GM12878 (cell line): Measurements from ENCODE around the gene SASH1. TPM values are rescaled to one million over a fixed set of nuclear protein-coding genes. Genes with fewer than 3 reads are reported as not detected.

Experiments
- ATAC-seq: fragments of 200-7000 bp; cut with Tn5 transposase; 3 replicates; pipeline ENCODE4 v1.9.1; 2020; ENCODE audit warnings: mild to moderate bottlenecking, moderate library complexity
- BruUV-seq: library from RNA; stranded (reverse); fragments of 400-500 nt; replicated peaks from 2 replicates; lab custom pipeline; 2021; lab: Mats Ljungman, UMichigan
- CTCF ChIA-PET: fragments of 300-600 bp; sonication (Branson Sonifier 250); formaldehyde crosslinking; extraction: SDS; loops from one replicate; lab custom pipeline; 2021; ENCODE audit warnings: inconsistent platforms; lab: Yijun Ruan, JAX
- POLR2A ChIA-PET: fragments of 350-600 bp; formaldehyde crosslinking; extraction: SDS; loops from one replicate; lab custom pipeline; 2021; ENCODE audit warnings: inconsistent platforms; lab: Charles Lee
- RAD21 ChIA-PET: fragments of 300-600 bp; sonication (Branson Sonifier 250); formaldehyde crosslinking; loops from one replicate; lab custom pipeline; 2023; ENCODE audit warnings: antibody characterized with exemption; ENCODE audit not compliant: unreplicated experiment; lab: Charles Lee
- SMC1A ChIA-PET: fragments of 300-600 bp; sonication (Branson Sonifier 250); formaldehyde crosslinking; loops from one replicate; lab custom pipeline; 2023; ENCODE audit not compliant: unreplicated experiment, uncharacterized antibody; lab: Charles Lee
- DNase-seq: peaks from one replicate; pipeline ENCODE4 v3.0.0-alpha.2; 2011; ENCODE audit warnings: low read depth, low spot score
- FAIRE-seq: peaks from 3 replicates; lab custom pipeline; 2011; peaks lifted over from hg19 to GRCh38; lab: Jason Lieb, UNC
- H2AFZ ChIP-seq: 2 replicates; pipeline ENCODE4 v1.6.0; 2011; ENCODE audit warnings: low read depth, low read length, control low read depth; ENCODE audit not compliant: control insufficient read depth
- H3K27ac ChIP-seq: 2 replicates; pipeline ENCODE4 v1.5.1; 2011; ENCODE audit warnings: control low read depth; ENCODE audit not compliant: control insufficient read depth, insufficient read depth
- H3K27me3 ChIP-seq, 2 experiments: replicated peaks in 1 of 2; 2 replicates each; pipeline versions ENCODE4 v1.6.0 to v1.6.1; 2011; ENCODE audit warnings: low read length in 1 of 2; ENCODE audit not compliant: control insufficient read depth in 2 of 2, insufficient read depth in 2 of 2
- H3K36me3 ChIP-seq, 2 experiments: 2 replicates each; pipeline ENCODE4 v1.5.1; 2011; ENCODE audit warnings: low read length in 1 of 2; ENCODE audit not compliant: control insufficient read depth in 2 of 2, insufficient read depth in 2 of 2
- H3K4me1 ChIP-seq: 2 replicates; pipeline ENCODE4 v1.6.1; 2011; ENCODE audit warnings: mild to moderate bottlenecking, low read length, moderate library complexity, mixed read lengths; ENCODE audit not compliant: control insufficient read depth, insufficient read depth
- H3K4me2 ChIP-seq: 2 replicates; pipeline ENCODE4 v1.6.0; 2011; ENCODE audit warnings: control low read depth; ENCODE audit not compliant: control insufficient read depth, insufficient read depth
- H3K4me3 ChIP-seq: fragments of 200-600 bp; sonication (generic); 2 replicates; pipeline ENCODE4 v1.5.1; 2016
- H3K79me2 ChIP-seq: 2 replicates; pipeline ENCODE4 v1.6.0; 2011; ENCODE audit warnings: low read length; ENCODE audit not compliant: control insufficient read depth, insufficient read depth
- H3K9ac ChIP-seq: 2 replicates; pipeline ENCODE4 v1.8.0; 2011; ENCODE audit warnings: low read length, control low read depth, mixed read lengths; ENCODE audit not compliant: control insufficient read depth, insufficient read depth
- H3K9me3 ChIP-seq: replicated peaks from 3 replicates; pipeline ENCODE4 v1.5.1; 2011; ENCODE audit warnings: mild to moderate bottlenecking, low read length; ENCODE audit not compliant: control insufficient read depth, insufficient read depth
- H4K20me1 ChIP-seq: 2 replicates; pipeline ENCODE4 v1.6.0; 2011; ENCODE audit not compliant: control insufficient read depth, insufficient read depth
- E2F4 ChIP-seq: IDR thresholded peaks from 2 replicates; pipeline ENCODE4 v1.6.1; 2012; ENCODE audit warnings: low read depth, low read length, improper control_type of control experiment
- FOS ChIP-seq: IDR thresholded peaks from 3 replicates; pipeline ENCODE4 v1.6.1; 2011; ENCODE audit warnings: borderline replicate concordance; ENCODE audit not compliant: insufficient read length; ENCODE audit errors: extremely low read depth
- NR2F1 ChIP-seq: fragments of 450-650 bp; conservative IDR thresholded peaks from 2 replicates; pipeline ENCODE4 v1.6.1; 2017; ENCODE audit warnings: mild to moderate bottlenecking
- TBL1XR1 ChIP-seq: IDR thresholded peaks from 2 replicates; pipeline ENCODE4 v1.6.1; 2012; ENCODE audit warnings: low read depth, low read length, improper control_type of control experiment
- WGBS: methylation state at CpG from one replicate; pipeline ENCODE4 v1.1.6; 2016; ENCODE audit warnings: low lambda C conversion rate; ENCODE audit not compliant: insufficient replicate concordance, insufficient coverage; ENCODE audit errors: missing lambda C conversion rate; 5-methylcytosine and 5-hydroxymethylcytosine counted together
- in situ Hi-C: fragments of 300-500 bp; cut with MboI; formaldehyde crosslinking; loops from 9 replicates; pipeline ENCODE4 v1.14.3; 2018; ENCODE audit warnings: mixed read lengths
- intact Hi-C: fragments of 100-400 bp; cut with micrococcal nuclease; formaldehyde crosslinking; loops from one replicate; pipeline ENCODE4 v1.14.2; 2022; ENCODE audit not compliant: unreplicated experiment
- polyA plus RNA-seq, 11 experiments: library from polyadenylated mRNA; depleted of rRNA in 4 of 11; unstranded in 6 of 11; stranded (reverse) in 5 of 11; fragments of >200 nt; fragmentation: Nextera tagmentation in 4 of 11; fragmentation: Illumina TruSeq in 1 of 11; extraction: Ambion mirVana in 4 of 11; extraction: Trizol in 1 of 11; gene quantifications; 1 replicate in 1 of 11; 2 replicates in 10 of 11; pipeline versions ENCODE4 v1.2.1 to v1.2.3, GENCODE V29; 2011 to 2016; ENCODE audit warnings: inconsistent platforms in 2 of 11, missing spikeins in 2 of 11, low read depth in 1 of 11
- total RNA-seq, 4 experiments: library from RNA; depleted of rRNA in 3 of 4; stranded (reverse); fragments of >200 nt in 3 of 4; fragmentation: Illumina TruSeq in 1 of 4; extraction: Trizol in 1 of 4; gene quantifications; 2 replicates each; pipeline versions ENCODE4 v1.2.1 to v1.2.3, GENCODE V29; 2013 to 2021
- TF ChIP-seq, protein P1 (sequence below): fragments of 450-650 bp; formaldehyde crosslinking; IDR thresholded peaks from 2 replicates; pipeline ENCODE4 v1.4.0; 2020; ENCODE audit warnings: mild to moderate bottlenecking, moderate library complexity
- TF ChIP-seq, protein P2 (sequence below): fragments of 450-650 bp; formaldehyde crosslinking; IDR thresholded peaks from 2 replicates; pipeline ENCODE4 v1.4.0; 2022; ENCODE audit warnings: mild to moderate bottlenecking, moderate library complexity

Gene SASH1
- total and polyA plus RNA-seq, 10 of the 15 experiments (the other 5 are each of a cell fraction or from before 2014, with no cell fraction given): 0.01 to 0.73 (median 0.14) TPM; not detected in 4

GRCh38 chr6:148395583-148396101, 53.0 kb downstream of the SASH1 start:
- Histone ChIP-seq H3K4me3 (no peak overlapping the region), H3K36me3 (no peaks in the 10 kb centered on the region), H2AFZ (no peak overlapping the region), H3K9ac (no peak overlapping the region), H3K4me1 (no peaks in the 10 kb centered on the region), H3K4me2 (no peak overlapping the region), H3K27me3 (no peaks in the 10 kb centered on the region), H3K27ac (no peak overlapping the region), H4K20me1 (no peaks in the 10 kb centered on the region), H3K79me2 (no peaks in the 10 kb centered on the region), H3K9me3 (no peaks in the 10 kb centered on the region)
- DNase-seq (no peak), FAIRE-seq (no peak), ATAC-seq (no peak)
- in situ Hi-C loops (no loop called here), intact Hi-C loops (no loop called here)
- no peak for TF ChIP-seq NR2F1
- 71% methylated on average over 1 of the region's 1 CpG for WGBS
- POLR2A ChIA-PET: no interaction called here
- SMC1A ChIA-PET: no interaction called here
- CTCF ChIA-PET: no interaction called here
- no TSS peak for BruUV-seq
- RAD21 ChIA-PET: no interaction called here

DNA sequence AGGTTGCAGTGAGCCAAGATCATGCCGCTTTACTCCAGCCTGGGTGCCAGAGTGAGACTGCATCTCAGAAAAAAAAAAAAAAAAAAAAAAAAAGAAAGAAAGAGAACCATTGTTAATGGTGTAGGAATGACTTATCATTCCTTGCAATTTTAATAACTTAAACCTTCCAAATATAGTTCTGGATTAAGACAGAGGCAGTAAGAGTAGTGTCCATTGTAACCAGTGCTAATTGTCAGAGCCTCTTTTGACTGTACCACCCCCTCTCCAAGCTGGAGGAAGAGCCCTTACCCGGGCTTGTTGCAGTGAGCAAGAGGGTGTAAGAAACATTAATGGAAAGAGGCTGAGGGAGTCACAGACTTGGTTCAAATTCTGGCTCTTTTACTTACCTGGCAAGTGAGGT, 53.8 kb downstream of the SASH1 start:
- no peaks in the 10 kb centered on the region for H3K9me3 ChIP-seq
- no peaks in the 10 kb centered on the region for H3K27me3 ChIP-seq
- 31% methylated on average over 1 of the region's 2 CpGs for WGBS
- H3K27ac ChIP-seq: no peak overlapping the region
- no peaks in the 10 kb centered on the region for H3K36me3 ChIP-seq
- no TSS peak for BruUV-seq
- CTCF ChIA-PET: no interaction called here
- POLR2A ChIA-PET: no interaction called here
- H3K4me2 ChIP-seq: no peak overlapping the region
- FAIRE-seq: no peak
- RAD21 ChIA-PET: no interaction called here
- H4K20me1 ChIP-seq: no peaks in the 10 kb centered on the region
- no peak for DNase-seq
- no peak overlapping the region for H2AFZ ChIP-seq
- SMC1A ChIA-PET: no interaction called here
- no peak for ATAC-seq
- H3K79me2 ChIP-seq: no peaks in the 10 kb centered on the region
- intact Hi-C loops (no loop called here), in situ Hi-C loops (no loop called here)
- no peaks in the 10 kb centered on the region for H3K4me1 ChIP-seq
- no peak overlapping the region for H3K4me3 ChIP-seq
- no peak overlapping the region for H3K9ac ChIP-seq
- TF ChIP-seq, protein P1, sequence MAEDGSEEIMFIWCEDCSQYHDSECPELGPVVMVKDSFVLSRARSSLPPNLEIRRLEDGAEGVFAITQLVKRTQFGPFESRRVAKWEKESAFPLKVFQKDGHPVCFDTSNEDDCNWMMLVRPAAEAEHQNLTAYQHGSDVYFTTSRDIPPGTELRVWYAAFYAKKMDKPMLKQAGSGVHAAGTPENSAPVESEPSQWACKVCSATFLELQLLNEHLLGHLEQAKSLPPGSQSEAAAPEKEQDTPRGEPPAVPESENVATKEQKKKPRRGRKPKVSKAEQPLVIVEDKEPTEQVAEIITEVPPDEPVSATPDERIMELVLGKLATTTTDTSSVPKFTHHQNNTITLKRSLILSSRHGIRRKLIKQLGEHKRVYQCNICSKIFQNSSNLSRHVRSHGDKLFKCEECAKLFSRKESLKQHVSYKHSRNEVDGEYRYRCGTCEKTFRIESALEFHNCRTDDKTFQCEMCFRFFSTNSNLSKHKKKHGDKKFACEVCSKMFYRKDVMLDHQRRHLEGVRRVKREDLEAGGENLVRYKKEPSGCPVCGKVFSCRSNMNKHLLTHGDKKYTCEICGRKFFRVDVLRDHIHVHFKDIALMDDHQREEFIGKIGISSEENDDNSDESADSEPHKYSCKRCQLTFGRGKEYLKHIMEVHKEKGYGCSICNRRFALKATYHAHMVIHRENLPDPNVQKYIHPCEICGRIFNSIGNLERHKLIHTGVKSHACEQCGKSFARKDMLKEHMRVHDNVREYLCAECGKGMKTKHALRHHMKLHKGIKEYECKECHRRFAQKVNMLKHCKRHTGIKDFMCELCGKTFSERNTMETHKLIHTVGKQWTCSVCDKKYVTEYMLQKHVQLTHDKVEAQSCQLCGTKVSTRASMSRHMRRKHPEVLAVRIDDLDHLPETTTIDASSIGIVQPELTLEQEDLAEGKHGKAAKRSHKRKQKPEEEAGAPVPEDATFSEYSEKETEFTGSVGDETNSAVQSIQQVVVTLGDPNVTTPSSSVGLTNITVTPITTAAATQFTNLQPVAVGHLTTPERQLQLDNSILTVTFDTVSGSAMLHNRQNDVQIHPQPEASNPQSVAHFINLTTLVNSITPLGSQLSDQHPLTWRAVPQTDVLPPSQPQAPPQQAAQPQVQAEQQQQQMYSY (CRISPR knock-in tag): no peak
- TF ChIP-seq, protein P2, sequence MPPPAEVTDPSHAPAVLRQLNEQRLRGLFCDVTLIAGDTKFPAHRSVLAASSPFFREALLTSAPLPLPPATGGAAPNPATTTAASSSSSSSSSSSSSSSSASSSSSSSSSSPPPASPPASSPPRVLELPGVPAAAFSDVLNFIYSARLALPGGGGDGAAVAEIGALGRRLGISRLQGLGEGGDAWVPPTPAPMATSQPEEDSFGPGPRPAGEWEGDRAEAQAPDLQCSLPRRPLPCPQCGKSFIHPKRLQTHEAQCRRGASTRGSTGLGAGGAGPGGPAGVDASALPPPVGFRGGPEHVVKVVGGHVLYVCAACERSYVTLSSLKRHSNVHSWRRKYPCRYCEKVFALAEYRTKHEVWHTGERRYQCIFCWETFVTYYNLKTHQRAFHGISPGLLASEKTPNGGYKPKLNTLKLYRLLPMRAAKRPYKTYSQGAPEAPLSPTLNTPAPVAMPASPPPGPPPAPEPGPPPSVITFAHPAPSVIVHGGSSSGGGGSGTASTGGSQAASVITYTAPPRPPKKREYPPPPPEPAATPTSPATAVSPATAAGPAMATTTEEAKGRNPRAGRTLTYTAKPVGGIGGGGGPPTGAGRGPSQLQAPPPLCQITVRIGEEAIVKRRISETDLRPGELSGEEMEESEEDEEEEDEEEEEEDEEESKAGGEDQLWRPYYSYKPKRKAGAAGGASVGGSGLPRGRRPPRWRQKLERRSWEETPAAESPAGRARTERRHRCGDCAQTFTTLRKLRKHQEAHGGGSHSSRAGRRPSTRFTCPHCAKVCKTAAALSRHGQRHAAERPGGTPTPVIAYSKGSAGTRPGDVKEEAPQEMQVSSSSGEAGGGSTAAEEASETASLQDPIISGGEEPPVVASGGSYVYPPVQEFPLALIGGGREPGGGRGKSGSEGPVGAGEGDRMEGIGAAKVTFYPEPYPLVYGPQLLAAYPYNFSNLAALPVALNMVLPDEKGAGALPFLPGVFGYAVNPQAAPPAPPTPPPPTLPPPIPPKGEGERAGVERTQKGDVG (CRISPR knock-in tag): no peak
- TF ChIP-seq E2F4 (no peak), FOS (no peak), TBL1XR1 (no peak)
